ENCODE results near the gene COX6B1.
A peak's percentile ranks its signal among the peaks of the same experiment; 100 is the strongest.
"Not testable (repeated sequence)": the region's sequence is repeated elsewhere in the genome, so short reads cannot be mapped to it uniquely, and the experiment has no call there.

The COX6B1 gene

DNA sequence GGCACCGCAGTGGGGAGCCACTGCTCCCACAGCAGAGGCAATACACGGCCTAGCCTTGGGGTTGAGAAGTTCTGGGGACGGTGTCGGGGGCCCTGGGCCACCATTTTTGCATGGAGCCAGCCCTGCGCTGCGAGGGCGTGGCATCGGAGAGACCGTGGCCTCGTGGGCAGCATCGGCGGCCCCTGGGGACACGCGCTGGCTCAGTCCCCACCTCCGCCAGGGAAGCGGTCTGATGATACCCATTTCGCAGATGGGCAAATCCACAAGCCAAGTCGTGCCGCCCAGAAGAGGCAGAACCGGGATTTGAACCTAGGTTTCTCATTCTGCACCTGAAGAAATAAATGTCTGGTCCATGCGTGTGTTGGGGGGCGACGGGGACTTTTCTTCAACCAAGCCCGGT is 17.0 kb downstream of the COX6B1 start:
- no peak for DNase-seq (ENCODE audit: low read depth in 2 of 2)

DNA sequence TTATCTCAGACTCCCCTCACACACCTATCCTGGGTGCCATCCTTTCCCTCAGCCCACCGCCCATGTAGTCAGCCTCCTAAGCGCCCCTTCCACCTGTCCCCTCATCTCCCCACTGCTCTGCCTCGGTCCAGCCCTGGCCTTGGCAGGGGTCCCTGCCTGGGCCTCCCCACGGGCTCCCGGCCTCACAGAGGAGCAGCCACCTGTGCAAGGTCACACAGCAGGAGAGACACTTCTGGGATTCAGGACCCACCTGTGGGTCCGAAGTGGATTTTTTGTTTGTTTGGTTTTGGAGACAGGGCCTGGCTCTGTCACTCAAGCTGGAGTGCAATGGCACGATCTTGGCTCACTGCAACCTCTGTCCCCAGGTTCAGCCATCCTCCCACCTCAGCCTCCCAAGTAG is 17.5 kb downstream of the COX6B1 start:
- DNase-seq (ENCODE audit: low read depth in 2 of 2): no peak

DNA sequence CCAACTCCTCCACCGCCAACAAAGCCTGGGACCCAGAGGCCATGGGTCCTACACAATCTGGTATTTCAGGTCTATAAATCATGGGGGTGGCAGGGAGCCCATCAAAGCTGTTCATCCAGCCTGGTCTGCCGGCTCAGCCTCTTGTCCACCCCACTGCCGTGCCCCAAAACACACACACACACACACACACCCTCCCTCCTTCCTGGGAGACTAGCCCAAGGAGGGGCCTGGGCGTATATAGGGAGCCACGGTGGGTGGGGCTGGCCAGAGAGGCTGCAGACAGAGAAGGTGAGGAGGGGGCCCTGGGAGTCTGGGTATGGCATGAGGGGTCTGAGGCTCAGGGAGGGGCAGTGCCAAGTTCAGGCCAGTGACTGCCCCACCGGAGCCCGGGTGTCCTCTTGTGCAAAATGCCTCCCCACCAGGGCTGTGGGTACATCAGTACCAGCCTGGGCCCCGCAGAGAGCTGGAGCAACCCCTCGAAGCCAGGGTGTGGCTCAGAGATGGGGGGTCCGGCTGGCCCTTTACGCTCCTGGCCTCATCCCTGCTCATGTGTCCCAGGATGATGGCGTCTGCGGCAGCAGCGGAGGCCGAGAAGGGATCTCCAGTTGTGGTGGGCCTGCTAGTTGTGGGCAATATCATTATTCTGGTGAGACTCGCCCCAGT is 18.3 kb downstream of the COX6B1 start, which contains the start of gene UPK1A:
Gene UPK1A, plus strand, starts transcription at position 267 of the 663 bp plus-strand sequence. Its CDS starts 296 bp downstream, at position 563.
- DNase-seq (ENCODE audit: low read depth in 2 of 2): no peak

DNA sequence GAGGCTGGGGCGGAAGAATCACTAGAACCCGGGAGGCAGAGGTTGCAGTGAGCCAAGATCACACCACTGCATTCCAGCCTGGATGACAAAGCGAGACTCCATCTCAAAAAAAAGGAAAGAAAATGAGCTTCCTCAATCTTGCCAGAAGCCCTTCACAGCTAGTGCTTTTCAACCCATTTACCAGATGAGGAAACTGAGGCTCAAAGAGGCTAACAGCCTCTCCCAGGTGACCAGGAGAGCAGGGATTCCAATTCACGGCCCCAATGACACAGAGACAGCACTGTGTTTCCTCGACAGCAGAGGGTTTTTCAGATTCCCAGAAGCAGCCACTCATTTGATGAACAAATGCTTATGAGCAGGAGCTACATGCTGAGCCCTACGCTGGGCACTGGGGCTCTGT is 21.4 kb downstream of the COX6B1 start:
- DNase-seq (ENCODE audit: low read depth in 2 of 2): no peak

DNA sequence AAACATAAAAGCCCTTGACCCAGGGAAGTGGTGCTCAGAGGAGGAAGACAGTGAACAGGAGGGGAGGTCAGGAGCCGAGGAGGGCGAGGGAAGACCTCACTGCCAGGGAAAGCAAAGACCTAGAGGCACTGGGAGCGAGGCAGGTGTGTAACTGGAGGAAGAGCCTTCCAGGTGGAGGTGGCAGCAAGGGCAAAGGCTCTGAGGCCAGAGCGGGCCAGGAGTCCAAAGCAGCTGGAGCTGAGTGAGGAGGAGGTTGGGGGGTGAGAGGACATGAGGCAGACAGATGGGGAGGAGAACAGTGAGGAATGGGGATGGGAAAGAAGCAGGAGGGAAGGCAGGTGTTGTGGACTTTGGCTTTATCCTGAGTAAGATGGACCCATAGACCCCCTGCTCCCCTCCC is 21.9 kb downstream of the COX6B1 start:
- no peak for DNase-seq (ENCODE audit: low read depth in 2 of 2)

DNA sequence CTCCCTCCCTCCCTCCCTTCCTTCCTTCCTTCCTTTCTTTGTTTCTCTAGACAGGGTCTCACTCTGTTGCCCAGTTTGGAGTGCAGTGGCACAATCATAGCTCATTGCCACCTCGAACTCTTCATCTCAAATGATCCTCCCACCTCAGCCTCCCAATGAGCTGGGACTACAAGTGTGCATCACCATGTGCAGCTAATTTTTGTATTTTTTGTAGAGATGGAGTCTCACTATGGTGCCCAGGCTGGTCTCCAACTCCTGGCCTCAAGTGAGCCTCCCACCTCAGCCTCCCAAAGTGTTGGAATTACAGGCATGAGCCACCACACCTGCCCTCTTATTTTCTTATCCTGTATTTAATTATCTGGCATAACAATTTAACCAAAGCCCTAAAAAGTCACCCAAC is 22.6 kb downstream of the COX6B1 start:
- no peak for DNase-seq (ENCODE audit: low read depth in 2 of 2)

DNA sequence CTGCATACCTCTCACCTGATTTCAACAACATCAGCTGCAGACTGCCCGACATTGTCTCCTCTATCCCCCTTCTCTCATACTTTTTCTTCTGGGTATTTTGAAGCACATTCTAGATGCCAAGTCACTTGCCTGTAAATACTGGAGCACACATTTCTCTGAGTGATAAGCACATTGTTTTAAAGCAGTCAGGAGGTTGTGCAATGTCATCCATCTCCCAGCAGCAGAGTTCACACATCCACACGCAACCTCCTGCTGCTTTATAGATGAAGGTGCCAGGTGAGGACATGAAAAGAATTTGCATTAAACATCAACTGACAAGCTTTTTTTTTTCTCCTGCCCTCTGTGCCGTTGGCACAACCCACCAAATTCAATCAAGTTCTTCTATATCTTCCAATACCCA is 23.7 kb downstream of the COX6B1 start:
- no peak for DNase-seq (ENCODE audit: low read depth in 2 of 2)

DNA sequence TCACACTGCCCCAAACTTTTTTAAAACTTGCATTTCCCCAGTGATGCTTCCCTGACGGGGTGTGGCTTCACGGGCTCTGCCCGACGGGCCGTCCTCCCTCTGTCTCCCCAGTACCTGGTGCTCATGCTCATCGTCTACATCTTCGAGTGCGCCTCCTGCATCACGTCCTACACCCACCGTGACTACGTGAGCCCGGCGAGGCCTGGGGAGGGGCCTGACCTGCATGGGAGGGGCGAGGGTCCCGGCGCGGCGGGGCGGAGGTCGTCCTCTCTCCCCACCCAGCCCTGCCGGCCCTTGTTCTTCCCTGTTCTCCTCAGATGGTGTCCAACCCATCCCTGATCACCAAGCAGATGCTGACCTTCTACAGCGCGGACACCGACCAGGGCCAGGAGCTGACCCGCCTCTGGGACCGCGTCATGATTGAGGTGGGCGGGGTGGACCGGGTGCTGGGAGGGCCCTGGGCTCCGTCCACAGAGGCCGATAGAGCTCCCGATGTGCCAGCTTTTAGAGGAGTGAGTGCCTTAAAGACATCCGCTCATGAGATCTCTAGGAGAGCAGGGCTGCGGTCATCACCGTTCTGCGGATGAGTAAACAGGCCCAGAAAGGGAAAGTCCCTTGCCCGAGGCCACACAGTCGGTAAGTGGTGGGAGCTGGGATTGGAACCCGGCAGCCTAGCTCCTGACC is 25.1 kb downstream of the COX6B1 start:
- DNase-seq (ENCODE audit: low read depth in 2 of 2): peak in 1 of 2 donors; percentile 7

DNA sequence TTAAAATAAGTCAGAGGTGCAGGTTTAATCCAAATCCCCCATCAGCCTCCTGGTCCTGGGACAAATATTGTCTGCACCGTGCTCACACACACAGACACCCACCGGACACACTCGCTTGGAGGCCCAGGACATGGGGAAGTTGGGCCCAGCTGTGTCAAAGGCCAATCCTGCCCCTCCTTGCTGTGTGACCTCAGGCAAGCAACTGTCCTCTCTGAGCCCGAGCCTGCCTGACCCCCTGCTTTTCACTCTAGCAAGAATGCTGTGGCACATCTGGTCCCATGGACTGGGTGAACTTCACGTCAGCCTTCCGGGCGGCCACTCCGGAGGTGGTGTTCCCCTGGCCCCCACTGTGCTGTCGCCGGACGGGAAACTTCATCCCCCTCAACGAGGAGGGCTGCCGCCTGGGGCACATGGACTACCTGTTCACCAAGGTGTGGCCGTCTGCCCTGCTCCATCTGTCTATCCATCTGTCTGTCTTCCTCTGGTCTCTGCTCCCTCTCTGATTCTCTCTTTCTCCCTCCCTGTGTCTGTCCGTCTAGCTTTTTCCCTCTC is 27.5 kb downstream of the COX6B1 start:
- no peak for DNase-seq (ENCODE audit: low read depth in 2 of 2)

DNA sequence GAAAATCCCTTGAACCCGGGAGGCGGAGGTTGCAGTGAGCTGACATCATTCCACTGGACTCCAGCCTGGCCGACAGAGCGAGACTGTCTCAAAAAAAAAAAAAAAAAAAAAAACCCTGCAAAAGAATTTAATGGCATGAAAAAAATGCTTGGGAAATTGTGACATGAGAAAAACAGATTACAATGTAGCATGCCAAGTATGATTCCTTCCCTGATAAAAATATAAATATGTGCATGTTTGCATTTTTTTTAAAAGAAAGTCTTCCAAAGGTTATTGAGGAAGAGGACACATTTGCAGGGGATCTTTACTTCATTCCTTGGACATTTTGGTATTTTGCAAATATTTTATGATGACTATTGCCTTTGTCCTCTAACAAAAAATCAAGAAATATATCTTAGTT is 41.7 kb downstream of the COX6B1 start:
- no peak for DNase-seq (ENCODE audit: low read depth in 2 of 2)

DNA sequence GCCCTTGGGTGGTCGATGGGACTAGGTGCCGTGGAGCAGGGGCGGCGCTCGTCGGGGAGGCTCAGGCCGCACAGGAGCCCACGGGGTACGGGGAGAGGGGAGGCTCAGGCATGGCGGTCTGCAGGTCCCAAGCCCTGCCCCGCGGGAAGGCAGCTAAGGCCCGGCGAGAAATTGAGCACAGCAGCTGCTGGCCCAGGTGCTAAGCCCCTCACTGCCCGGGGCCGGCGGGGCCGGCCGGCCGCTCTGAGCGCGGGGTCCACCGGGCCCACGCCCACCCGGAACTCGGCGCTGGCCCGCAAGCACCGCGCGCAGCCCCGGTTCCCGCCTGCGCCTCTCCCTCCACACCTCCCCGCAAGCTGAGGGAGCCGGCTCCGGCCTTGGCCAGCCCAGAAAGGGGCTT is 43.0 kb downstream of the COX6B1 start:
- not testable (repeated sequence) for DNase-seq (ENCODE audit: low read depth in 2 of 2)

DNA sequence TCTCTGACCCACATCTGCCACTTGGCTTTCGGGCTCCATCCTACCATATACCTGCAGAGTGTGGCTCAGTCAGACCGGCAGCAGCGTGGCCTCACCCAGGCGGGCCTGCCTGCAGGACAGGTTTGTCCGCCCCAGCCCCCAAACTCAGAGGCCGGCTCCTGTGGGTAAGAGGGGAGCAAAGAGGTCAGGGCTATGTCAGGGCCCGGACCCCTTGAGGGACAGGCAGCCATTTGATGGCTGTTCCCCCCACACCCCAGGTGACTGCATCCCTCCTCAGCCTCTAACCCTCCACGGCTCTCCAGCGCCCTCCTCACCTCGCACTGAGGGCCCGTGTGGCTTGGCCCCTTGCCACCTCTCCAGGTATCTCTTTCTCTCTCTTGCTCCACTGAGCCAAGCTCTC is 43.9 kb downstream of the COX6B1 start:
- DNase-seq (ENCODE audit: low read depth in 2 of 2): no peak

DNA sequence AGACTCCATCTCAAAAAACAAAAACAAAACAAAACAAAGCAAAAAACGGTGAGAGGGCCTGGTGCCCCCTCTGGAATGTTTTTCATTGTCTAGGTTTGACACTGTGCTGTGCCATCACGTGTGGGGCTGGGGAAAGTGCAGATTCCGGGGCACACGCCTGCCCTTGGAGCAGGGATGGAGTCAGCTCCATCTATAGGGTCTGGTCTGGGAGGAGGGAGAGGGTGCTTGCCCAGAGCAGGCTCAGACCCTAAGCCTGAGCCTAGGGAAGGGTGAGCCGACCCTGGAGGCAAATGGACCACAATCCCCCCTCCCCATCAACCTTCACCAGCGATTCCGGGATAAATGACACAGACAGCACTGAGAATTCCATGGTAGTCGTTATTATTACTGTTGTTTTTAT is 45.3 kb downstream of the COX6B1 start:
- DNase-seq (ENCODE audit: low read depth in 2 of 2): no peak

DNA sequence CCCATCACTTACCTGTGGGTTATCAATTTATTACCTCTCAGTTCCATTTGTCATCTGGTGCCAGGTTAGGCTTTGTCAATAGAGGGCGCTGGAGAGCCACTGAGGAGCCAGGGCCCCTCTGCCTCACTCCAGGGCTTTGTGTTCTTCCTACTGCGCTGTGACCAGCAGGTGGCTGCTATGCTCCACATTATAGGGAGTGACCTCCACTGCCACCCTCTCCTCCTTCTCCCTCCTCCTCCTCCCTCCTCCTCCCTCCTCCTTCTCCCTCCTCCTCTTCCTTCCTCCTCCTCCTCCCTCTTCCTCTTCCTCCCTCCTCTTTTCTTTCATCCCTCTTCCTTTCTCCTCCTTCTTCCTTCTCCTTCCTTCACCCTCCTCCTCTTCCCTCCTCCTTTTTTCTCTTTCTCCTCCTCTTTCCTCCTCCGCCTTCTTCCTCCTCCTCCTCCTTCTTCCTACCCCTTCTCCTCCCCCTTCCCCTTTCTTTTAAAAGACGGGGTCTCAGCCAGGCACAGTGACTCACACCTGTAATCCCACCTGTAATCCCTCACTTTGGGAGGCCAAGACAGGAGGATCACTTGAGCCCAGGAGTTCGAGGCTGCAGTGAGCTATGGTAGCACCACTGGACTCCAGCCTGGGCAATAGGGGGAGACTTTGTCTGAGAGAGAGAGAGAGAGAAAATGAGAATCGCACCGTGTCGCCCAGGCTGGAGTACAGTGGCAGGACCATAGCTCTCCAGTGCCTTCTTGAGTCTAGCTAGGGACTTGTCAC is 45.9 kb downstream of the COX6B1 start:
- DNase-seq (ENCODE audit: low read depth in 2 of 2): peak; percentile 80 to 84

DNA sequence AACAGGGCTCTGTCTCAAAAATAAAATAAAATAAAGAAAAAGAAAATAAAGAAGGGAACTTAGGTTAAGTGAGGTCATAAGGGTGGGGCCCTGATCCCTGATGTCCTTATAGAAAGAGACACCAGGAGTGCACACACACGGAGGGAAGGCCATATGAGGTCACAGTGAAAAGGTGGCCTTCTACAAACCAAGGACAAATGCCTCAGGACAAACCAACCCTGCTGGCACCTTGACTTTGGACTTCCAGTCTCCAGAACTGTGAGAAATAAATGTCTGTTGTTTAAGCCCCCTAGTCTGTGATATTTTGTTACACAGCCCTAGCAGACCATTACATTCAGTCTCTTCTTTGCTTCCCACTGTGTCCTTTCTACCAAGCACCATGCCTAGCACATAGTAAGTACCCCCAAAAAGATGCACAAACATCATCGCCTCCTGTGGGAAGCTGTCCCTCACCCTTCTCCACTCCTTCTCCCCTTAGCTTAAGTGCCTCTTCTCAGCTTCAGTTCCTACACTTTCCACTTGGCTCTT is 47.8 kb downstream of the COX6B1 start:
- no peak for DNase-seq (ENCODE audit: low read depth in 2 of 2)

DNA sequence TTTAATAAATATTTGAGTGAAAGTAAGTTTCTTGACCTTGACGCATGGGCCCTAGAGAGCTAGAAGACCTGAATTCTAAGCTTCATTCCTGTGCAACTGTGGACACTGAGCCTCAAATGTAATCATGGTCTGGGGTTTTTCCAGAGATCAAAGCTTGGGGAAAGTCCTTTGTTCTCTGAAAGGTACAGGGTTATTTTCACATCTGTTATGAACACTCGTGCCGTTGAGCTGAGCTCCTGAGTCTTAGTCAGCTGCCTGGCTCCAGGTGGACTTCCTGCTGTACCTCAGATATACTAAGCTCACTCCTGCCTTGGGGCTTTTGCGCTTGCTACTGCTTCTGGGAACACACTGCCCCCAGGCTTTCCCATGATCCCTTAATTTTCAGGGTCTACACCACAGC is 48.7 kb downstream of the COX6B1 start:
- DNase-seq (ENCODE audit: low read depth in 2 of 2): no peak

DNA sequence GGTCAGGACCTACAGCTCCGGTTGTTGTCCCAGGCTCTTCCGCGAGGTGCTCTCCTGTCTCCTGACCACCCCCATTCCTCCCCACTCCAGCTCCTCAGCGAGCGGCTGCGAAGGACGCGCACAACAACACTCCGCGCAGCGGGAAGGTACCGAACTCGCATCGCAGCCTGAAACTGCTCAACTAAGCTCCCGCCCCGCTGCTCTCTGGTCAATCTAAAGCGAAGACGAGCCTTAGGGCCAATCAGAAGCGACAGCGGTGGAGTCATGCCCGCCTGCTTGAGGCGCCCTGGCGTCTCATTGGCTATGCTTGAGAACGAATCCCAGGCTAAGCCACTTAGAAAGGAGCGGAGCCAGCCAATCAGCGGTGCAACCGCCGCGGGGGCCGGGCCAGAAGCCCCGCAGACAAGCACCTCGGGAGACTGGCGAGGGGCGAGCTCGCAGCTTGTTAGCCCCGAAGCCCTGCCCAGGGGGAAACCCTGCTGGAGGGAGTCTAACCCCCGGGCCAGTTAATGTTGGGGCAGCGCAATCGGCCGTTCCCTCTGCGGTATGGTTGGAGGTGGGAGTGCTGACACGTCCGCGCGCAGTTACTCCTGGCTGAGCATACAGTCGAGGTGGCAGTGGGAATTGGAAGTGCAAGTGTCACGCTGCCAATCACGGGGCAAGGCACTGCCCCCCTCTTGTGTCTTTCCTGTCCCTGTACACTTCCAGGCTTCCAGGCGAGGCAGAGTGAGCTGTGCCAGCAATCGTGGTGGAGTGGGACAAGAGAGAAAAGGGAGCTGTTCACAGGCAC is 54.3 kb downstream of the COX6B1 start:
- peak; percentile 85 to 90 for DNase-seq (ENCODE audit: low read depth in 2 of 2)

DNA sequence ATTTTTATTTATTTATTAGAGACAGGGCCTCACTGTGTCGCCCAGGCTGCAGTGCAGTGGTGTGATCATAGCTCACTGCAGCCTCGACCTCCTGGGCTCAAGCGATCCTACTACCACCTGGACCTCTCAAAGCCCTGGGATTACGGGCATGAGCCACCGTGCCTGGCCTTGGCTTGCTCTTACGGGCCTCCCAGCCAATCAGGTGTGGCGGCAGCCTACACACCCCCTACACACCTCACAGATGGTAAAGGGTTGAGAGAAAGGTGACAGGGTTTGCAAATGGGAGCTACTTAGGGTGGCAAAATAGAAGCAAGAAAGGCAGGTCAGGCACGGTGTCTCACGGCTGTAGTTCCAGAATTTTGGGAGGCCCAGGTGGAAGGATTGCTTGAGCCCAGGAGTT is 55.2 kb downstream of the COX6B1 start:
- DNase-seq (ENCODE audit: low read depth in 2 of 2): no peak

DNA sequence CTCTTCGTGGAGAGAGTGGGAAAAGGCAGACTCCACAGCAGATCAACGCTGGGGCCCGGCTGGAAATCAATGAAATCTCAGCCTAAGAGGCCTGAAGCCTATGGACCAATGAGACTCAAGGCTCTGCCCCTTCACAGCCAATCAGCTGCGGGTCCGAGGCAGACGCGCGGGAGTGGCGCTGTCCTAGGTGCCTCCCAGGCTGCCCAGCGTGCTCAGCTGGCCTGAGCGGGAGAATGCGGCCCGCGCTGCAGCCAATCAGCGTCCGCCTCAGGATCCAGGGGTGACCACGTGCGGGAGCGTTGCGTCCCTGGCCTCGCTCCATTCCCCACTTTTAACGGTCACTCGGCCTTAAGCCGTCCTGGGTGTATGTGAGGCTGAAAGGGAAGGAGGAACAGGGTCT is 56.1 kb downstream of the COX6B1 start, which contains the start of gene ZBTB32:
Gene ZBTB32, plus strand, starts transcription at position 341 of the 400 bp plus-strand sequence. CDS start 10,069 bp downstream, outside the sequence.
- DNase-seq (ENCODE audit: low read depth in 2 of 2): no peak
